NK-92 treated with Interleukin-12 subunit alpha and Interleukin-12 subunit beta, amount 100 ng/mL, for 24 hours (cell line): ENCODE results near the gene TSPAN4.

ENCODE experiments used
- DNase-seq: peaks from one replicate; lab custom pipeline; 2025; lab: John Stamatoyannopoulos, UW

The TSPAN4 gene

GRCh38 chr11:865462-866430 lies 23.1 kb downstream of the TSPAN4 start:
- no peak for DNase-seq

DNA sequence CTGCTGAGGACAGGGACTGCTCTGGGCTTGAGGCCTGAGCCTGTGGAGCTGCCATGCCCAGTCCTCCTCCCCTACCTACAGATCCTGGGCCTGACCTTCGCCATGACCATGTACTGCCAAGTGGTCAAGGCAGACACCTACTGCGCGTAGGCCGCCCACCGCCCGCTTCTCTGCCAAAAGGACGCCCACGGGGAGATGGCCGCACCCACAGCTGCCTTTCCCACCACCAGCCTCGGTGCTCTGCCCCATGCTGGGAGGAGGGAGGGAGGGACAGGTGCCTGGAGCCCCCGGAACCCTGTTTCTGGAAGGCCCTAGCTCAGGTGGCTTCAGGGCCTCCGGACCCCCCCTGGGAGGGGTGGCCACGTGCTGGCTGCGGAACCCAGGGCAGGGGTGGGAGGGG lies 23.8 kb downstream of the TSPAN4 start:
- DNase-seq, result no peak

DNA sequence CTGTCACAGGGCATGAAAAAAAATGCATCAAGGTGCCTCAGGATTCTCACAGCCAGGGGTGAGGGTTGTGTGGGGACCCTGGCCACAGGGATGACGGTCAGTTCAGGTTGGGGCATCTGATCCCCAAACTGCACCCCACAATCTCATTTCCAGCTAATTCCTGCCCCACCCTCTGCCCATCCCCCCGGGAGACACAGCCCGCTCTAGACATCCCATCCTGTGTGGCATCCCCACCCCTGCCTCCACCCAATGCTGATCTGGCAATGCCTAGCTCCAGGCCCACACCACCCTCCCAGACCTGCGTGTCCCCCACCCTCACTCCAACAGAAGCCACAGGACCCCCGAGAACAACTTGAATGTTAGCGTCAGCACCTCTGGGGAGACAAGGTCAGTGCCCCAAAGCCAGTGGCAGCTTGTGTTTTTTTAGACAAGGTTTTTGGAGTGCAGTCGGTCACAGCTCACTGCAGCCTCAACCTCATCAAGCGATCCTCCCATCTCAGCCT lies 25.3 kb downstream of the TSPAN4 start:
- no peak for DNase-seq

DNA sequence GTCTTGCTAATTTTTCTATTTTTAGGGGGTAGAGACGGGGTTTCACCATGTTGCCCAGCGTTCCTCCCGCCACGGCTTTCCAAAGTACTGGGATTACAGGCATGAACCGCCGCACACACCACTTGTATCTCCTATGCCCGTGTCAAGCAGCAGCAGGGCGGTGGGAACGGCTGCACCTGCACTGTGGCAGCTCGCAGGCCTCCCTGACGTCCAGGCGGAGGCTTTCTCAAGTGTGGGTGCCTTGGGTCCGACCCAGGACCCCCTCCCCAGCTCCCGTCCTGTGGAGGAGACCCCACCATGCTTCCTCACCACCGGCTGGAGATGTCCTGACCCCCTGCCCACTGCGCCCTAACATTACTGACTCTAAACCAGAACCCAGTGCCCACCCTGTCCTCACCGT lies 25.7 kb downstream of the TSPAN4 start:
- no peak for DNase-seq

- DNase-seq, result no peak
These were observed 26.1 kb downstream of the TSPAN4 start for GRCh38 chr11:868802-869201.

DNA sequence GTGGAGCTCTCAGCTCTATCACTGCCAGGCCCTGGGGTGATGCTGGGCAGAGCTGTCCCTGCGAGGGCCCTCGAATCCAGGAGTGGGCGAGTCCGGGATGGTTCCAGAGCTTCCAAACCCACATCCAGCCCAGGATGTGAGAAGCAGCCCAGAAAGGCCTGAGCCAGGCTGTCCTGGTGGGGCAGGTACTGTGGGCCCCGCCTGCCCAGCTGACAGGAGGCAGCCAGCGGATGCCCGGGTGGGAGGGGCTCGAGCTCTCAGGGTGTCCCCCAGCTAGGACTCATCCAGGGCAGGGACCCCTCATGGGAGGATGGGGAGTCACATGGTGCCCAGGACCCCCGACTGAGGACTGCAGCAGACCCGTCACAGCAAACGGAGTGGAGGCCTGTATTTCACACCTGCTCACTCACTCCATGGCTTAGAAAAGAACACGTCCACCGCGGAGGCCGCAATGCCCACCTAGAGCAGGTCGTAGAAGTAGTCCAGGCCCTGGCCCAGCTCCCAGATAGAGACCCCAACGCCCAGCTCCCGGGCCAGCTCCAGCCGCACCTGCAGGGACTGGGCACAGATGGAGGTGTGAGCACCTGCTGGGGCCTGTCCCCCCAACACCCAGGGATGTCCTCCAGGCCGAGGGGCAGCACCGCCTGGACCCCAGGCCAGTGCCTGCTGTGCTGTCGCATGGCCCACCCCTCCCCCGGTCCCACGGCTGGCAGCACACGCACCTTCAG lies 26.9 kb downstream of the TSPAN4 start:
- DNase-seq, result no peak

DNA sequence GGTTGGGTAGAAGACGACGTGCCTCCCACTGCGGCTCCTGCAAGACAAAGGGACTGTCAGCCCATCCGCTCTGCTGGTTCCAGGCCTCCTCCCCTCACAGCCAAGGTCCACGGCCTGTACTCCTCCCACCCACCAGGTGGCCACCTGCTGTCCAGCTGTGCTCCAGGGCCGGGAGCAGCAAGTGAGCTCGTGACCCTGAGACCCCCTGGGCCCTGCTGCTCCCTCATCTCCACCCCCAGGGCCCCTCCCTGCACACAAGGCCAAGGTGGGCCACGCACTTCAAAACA lies 27.4 kb downstream of the TSPAN4 start:
- DNase-seq, result no peak

GRCh38 chr11:870418-870817 lies 27.8 kb downstream of the TSPAN4 start:
- DNase-seq, result no peak

DNA sequence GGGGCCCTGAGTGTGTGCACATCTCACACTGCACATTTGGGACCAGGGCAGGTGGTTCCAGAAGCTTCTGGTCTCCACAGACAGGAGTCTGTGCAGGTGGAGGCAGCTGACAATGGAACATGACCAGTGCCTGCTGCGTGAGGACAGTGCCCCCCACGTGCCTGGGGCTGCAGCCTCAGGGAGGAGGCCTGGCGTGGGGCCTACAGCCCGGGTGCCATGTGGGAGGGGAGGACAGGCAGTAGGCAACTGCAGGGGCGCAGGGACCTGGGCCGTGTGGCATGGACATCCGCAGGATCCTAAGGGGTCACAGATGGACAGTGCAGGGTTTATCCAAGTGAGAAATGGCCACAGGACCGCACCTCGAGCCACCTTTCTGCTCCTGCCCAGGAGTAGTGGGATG lies 28.8 kb downstream of the TSPAN4 start:
- DNase-seq, result no peak

DNA sequence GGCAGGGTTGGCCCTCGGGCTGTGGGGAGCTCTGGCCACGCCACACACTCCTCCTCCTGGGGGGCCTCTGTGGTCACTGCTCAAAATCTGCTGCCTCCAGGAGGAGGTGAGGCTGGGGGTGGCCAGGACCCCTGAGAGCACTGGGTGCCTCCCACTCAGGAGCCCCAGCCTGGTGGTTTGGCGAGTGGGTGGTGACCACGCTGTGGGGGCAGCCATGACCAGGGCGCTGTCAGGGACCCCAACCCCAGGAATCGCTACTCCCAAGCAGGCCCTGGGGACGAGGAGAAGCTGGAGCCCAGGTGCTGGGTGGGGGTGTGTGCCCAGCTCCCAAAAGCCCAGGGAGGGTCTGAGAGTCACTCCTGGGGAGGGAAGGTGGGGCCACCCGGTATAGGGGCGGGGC lies 30.1 kb downstream of the TSPAN4 start:
- no peak for DNase-seq

DNA sequence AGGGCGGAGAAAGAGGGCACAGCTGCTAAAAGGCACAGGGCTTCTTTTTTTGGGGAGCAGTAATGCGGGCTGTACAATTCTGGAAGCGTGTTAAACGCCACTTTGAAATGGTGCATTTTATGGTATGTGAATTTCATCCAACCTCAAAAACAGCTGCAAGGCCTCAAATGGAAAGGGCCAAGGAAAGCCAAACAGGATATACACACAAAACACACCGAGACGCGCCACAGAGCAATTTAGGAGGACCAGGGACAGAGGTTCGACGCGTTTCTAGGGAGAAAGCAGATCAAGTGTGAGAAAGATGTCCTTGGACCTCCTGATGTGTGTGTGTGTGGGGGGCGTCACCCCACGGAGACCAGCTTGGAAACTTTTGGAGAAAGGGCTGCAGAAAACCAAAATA lies 31.1 kb downstream of the TSPAN4 start:
- no peak for DNase-seq

- DNase-seq, result no peak
These were observed 32.6 kb downstream of the TSPAN4 start for GRCh38 chr11:875203-875602.

- no peak for DNase-seq
These were observed 33.2 kb downstream of the TSPAN4 start for GRCh38 chr11:875769-876301.

- no peak for DNase-seq
These were observed 33.9 kb downstream of the TSPAN4 start for GRCh38 chr11:876545-876944.

DNA sequence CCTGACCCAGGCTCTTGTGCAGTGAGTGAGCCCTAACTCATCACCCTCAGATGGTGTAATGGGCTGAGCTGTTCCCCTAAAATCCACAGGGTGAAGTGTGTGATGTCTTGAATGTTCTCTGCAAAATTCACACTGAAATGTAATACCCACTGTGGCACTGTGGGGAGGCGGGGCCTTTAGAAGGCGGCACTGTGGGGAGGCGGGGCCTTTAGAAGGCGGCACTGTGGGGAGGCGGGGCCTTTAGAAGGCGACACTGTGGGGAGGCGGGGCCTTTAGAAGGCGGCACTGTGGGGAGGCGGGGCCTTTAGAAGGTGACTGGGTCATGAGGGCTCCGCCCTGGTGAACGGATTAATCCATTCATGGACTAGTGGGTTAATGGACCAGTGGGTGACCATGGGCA lies 34.9 kb downstream of the TSPAN4 start:
- DNase-seq, result no peak

- DNase-seq, result no peak
These were observed 37.8 kb downstream of the TSPAN4 start for GRCh38 chr11:880447-880846.

- no peak for DNase-seq
These were observed 39.9 kb downstream of the TSPAN4 start for GRCh38 chr11:882596-882995.

GRCh38 chr11:883527-883926 lies 40.9 kb downstream of the TSPAN4 start:
- no peak for DNase-seq

GRCh38 chr11:884578-885070 lies 42.0 kb downstream of the TSPAN4 start:
- no peak for DNase-seq

- DNase-seq, result no peak
These were observed 43.9 kb downstream of the TSPAN4 start for GRCh38 chr11:886568-886967.

- DNase-seq, result no peak
These were observed 44.9 kb downstream of the TSPAN4 start for GRCh38 chr11:887589-887988.

GRCh38 chr11:888310-889212 lies 45.9 kb downstream of the TSPAN4 start:
- no peak for DNase-seq
